Kidney epithelial cell (primary cell): ENCODE measurements around the gene RIOK2. TPM values are rescaled to one million over a fixed set of nuclear protein-coding genes. Genes with fewer than 3 reads are reported as not detected.
"Not testable (repeated sequence)": the region's sequence is repeated elsewhere in the genome, so short reads cannot be mapped to it uniquely, and the experiment has no call there.

Experiments
- DNase-seq: peaks from one replicate; pipeline ENCODE4 v3.0.0-alpha.2; 2010; ENCODE audit warnings: low read depth
- H3K27me3 ChIP-seq: 2 replicates; pipeline ENCODE4 v1.6.0; 2011; ENCODE audit warnings: low read length; ENCODE audit not compliant: control insufficient read depth, insufficient read depth
- H3K36me3 ChIP-seq: 2 replicates; pipeline ENCODE4 v1.5.1; 2011; ENCODE audit warnings: low read length; ENCODE audit not compliant: control insufficient read depth, insufficient read depth
- H3K4me3 ChIP-seq: 2 replicates; pipeline ENCODE4 v1.5.1; 2011; ENCODE audit warnings: low read depth, mild to moderate bottlenecking, control low read depth, low read length
- CTCF ChIP-seq: IDR thresholded peaks from 2 replicates; pipeline ENCODE4 v1.5.1; 2011; ENCODE audit warnings: mild to moderate bottlenecking, moderate library complexity, low read length, control low read depth, inconsistent platforms; ENCODE audit not compliant: insufficient read depth, poor library complexity, severe bottlenecking
- total RNA-seq: library from RNA; depleted of rRNA; stranded (reverse); fragments of >200 nt; gene quantifications from 2 replicates; pipeline ENCODE4 v1.2.3, GENCODE V29; 2015

Gene RIOK2
- total RNA-seq, 1 donor from 2014 or later = 25.6 TPM

GRCh38 chr5:97141031-97141430, 42.0 kb downstream of the RIOK2 start:
- H3K27me3 ChIP-seq = no peaks in the 10 kb centered on the region
- H3K36me3 ChIP-seq = no peaks in the 10 kb centered on the region
- TF ChIP-seq CTCF = no peak
- no peak overlapping the region for H3K4me3 ChIP-seq
- DNase-seq = no peak

GRCh38 chr5:97140250-97140649, 42.8 kb downstream of the RIOK2 start:
- not testable (repeated sequence) for DNase-seq, H3K36me3 ChIP-seq, H3K4me3 ChIP-seq, H3K27me3 ChIP-seq

- no peak overlapping the region for H3K4me3 ChIP-seq
- DNase-seq = no peak
- no peaks in the 10 kb centered on the region for H3K36me3 ChIP-seq
- no peaks in the 10 kb centered on the region for H3K27me3 ChIP-seq
- no peak for TF ChIP-seq CTCF
Measured at GRCh38 chr5:97136475-97136874, 46.6 kb downstream of the RIOK2 start.

GRCh38 chr5:97135868-97136267, 47.2 kb downstream of the RIOK2 start:
- H3K36me3 ChIP-seq = no peaks in the 10 kb centered on the region
- TF ChIP-seq CTCF = no peak
- no peaks in the 10 kb centered on the region for H3K27me3 ChIP-seq
- H3K4me3 ChIP-seq = no peak overlapping the region
- no peak for DNase-seq

GRCh38 chr5:97134634-97135033, 48.4 kb downstream of the RIOK2 start:
- no peak for TF ChIP-seq CTCF
- no peak for DNase-seq
- Histone ChIP-seq H3K4me3 (no peak overlapping the region), H3K36me3 (no peaks in the 10 kb centered on the region), H3K27me3 (no peaks in the 10 kb centered on the region)

- H3K27me3 ChIP-seq = no peaks in the 10 kb centered on the region
- H3K36me3 ChIP-seq = no peaks in the 10 kb centered on the region
- no peak for DNase-seq
- TF ChIP-seq CTCF = no peak
- no peak overlapping the region for H3K4me3 ChIP-seq
Measured at GRCh38 chr5:97133101-97133500, 49.9 kb downstream of the RIOK2 start.
